K562 (cell line): ENCODE results near the gene H2BK1. TPM values are rescaled to one million over a fixed set of nuclear protein-coding genes. Genes with fewer than 3 reads are reported as not detected.
A peak's percentile ranks its signal among the peaks of the same experiment; 100 is the strongest.

Experiments
- ATAC-seq: fragments of 200-7000 bp; cut with Tn5 transposase; 3 replicates; pipeline ENCODE4 v1.9.1; 2020; ENCODE audit warnings: moderate library complexity
- BruUV-seq: library from RNA; stranded (reverse); fragments of 400-500 nt; replicated peaks from 2 replicates; lab custom pipeline; 2021; lab: Mats Ljungman, UMichigan
- CTCF ChIA-PET: fragments of 300-600 bp; formaldehyde crosslinking; extraction: SDS; loops from one replicate; lab custom pipeline; 2021; ENCODE audit warnings: low intra/inter-chr PET ratio; lab: Yijun Ruan, JAX
- POLR2A ChIA-PET: fragments of 300-600, 350-650 bp; sonication (Branson Sonifier 250); formaldehyde crosslinking; extraction: SDS; loops from one replicate; lab custom pipeline; 2021; ENCODE audit warnings: antibody characterized with exemption, inconsistent platforms; lab: Yijun Ruan, JAX
- DNase-seq, 4 experiments: peaks; one replicate each; pipeline versions ENCODE4 v3.0.0 to v3.0.0-alpha.2; 2011 to 2018; ENCODE audit warnings: low spot score in 3 of 4, mixed read lengths in 3 of 4; ENCODE audit errors: extremely low read depth in 1 of 4
- FAIRE-seq: peaks from 2 replicates; lab custom pipeline; 2011; peaks lifted over from hg19 to GRCh38; lab: Jason Lieb, UNC
- H2AFZ ChIP-seq: 2 replicates; pipeline ENCODE4 v1.6.0; 2011; ENCODE audit warnings: low read depth, low read length, control low read depth, inconsistent platforms
- H3K27ac ChIP-seq: fragments of 200-600 bp; 3 replicates; pipeline ENCODE4 v1.8.0; 2011; ENCODE audit warnings: low read depth, mild to moderate bottlenecking, control low read depth, inconsistent platforms, low read length, moderate library complexity, mixed read lengths; ENCODE audit errors: extremely low read depth
- H3K27me3 ChIP-seq, 2 experiments: fragments of 300-600 bp in 1 of 2; 2 replicates in 1 of 2; 3 replicates in 1 of 2; pipeline versions ENCODE4 v1.6.0 to v1.8.0; 2011; ENCODE audit warnings: inconsistent platforms in 2 of 2, low read length in 2 of 2, mild to moderate bottlenecking in 1 of 2, mixed read lengths in 1 of 2, moderate library complexity in 1 of 2; ENCODE audit not compliant: control insufficient read depth in 2 of 2, insufficient read depth in 2 of 2
- H3K36me3 ChIP-seq: fragments of 300-600 bp; 3 replicates; pipeline ENCODE4 v1.8.0; 2011; ENCODE audit warnings: mild to moderate bottlenecking, low read length, inconsistent platforms; ENCODE audit not compliant: control insufficient read depth, insufficient read depth
- H3K4me1 ChIP-seq, 2 experiments: fragments of 200-600 bp in 1 of 2; replicated peaks in 1 of 2; 2 replicates in 1 of 2; 3 replicates in 1 of 2; pipeline versions ENCODE4 v1.5.1 to v1.8.0; 2011; ENCODE audit warnings: inconsistent platforms in 2 of 2, low read length in 2 of 2, mild to moderate bottlenecking in 1 of 2, mixed read lengths in 1 of 2, moderate library complexity in 1 of 2; ENCODE audit not compliant: control insufficient read depth in 2 of 2, insufficient read depth in 2 of 2
- H3K4me2 ChIP-seq: 2 replicates; pipeline ENCODE4 v1.6.1; 2011; ENCODE audit warnings: low read length, control low read depth, inconsistent platforms, mixed read lengths; ENCODE audit not compliant: insufficient read depth
- H3K4me3 ChIP-seq: fragments of 200-600 bp; sonication (generic), shearing (Covaris generic); 2 replicates; pipeline ENCODE4 v1.5.1; 2016; ENCODE audit warnings: control low read depth, inconsistent platforms
- H3K79me2 ChIP-seq: fragments of 200-600 bp; 3 replicates; pipeline ENCODE4 v1.8.0; 2011; ENCODE audit warnings: low read length, inconsistent platforms; ENCODE audit not compliant: control insufficient read depth, insufficient read depth
- H3K9ac ChIP-seq, 2 experiments: 2 replicates each; pipeline versions ENCODE4 v1.6.0 to v1.6.1; 2011; ENCODE audit warnings: low read depth in 2 of 2, low read length in 2 of 2, control low read depth in 1 of 2, inconsistent platforms in 1 of 2, mild to moderate bottlenecking in 1 of 2, mixed read lengths in 1 of 2; ENCODE audit not compliant: insufficient read depth in 1 of 2
- H3K9me1 ChIP-seq: one replicate; pipeline ENCODE4 v1.6.0; 2011; ENCODE audit warnings: inconsistent platforms, mild to moderate bottlenecking, low read length, moderate library complexity; ENCODE audit not compliant: control insufficient read depth, insufficient read depth
- H3K9me3 ChIP-seq: replicated peaks from 2 replicates; pipeline ENCODE4 v1.5.1; 2011; ENCODE audit warnings: low read depth, low read length, inconsistent platforms; ENCODE audit not compliant: control insufficient read depth, insufficient read depth
- H4K20me1 ChIP-seq: replicated peaks from 2 replicates; pipeline ENCODE4 v1.6.1; 2011; ENCODE audit warnings: low read length, inconsistent platforms, mixed read lengths; ENCODE audit not compliant: control insufficient read depth, insufficient read depth
- NFYB ChIP-seq: IDR thresholded peaks from 2 replicates; pipeline ENCODE4 v1.6.1; 2011; ENCODE audit warnings: mild to moderate bottlenecking, moderate library complexity; ENCODE audit not compliant: insufficient read length; ENCODE audit errors: extremely low read depth
- RAD21 ChIP-seq, 2 experiments: fragments of 250-450 bp in 1 of 2; fragments of 450-650 bp in 1 of 2; sonication (Bioruptor Pico) in 1 of 2; formaldehyde crosslinking in 1 of 2; IDR thresholded peaks in 1 of 2; conservative IDR thresholded peaks in 1 of 2; 2 replicates each; pipeline versions ENCODE4 v1.4.0 to v1.8.0; 2020 to 2022; ENCODE audit warnings: mild to moderate bottlenecking in 2 of 2, moderate library complexity in 1 of 2
- SMC3 ChIP-seq: conservative IDR thresholded peaks from 2 replicates; pipeline ENCODE4 v1.6.1; 2011; ENCODE audit warnings: low read depth, low read length, improper control_type of control experiment; ENCODE audit not compliant: insufficient read depth
- SREBF1 ChIP-seq: fragments of 150-350 bp; IDR thresholded peaks from 2 replicates; pipeline ENCODE4 v1.6.1; 2014; ENCODE audit warnings: antibody characterized with exemption, low read depth, low read length, borderline replicate concordance
- ZNF431 ChIP-seq: sonication (generic); formaldehyde crosslinking; IDR thresholded peaks from 2 replicates; pipeline ENCODE4 v1.8.0; 2022; ENCODE audit warnings: mild to moderate bottlenecking, missing genetic modification reagents
- WGBS: fragments of 100-300 bp; shearing (Covaris generic); methylation state at CpG from one replicate; pipeline ENCODE4 v1.1.6; 2016; ENCODE audit warnings: low coverage, mixed read lengths; ENCODE audit not compliant: insufficient coverage; ENCODE audit errors: missing lambda C conversion rate; 5-methylcytosine and 5-hydroxymethylcytosine counted together
- in situ Hi-C: fragments of 300-500 bp; cut with MboI; formaldehyde crosslinking; loops from 4 replicates; pipeline ENCODE4 v1.15.0; 2018; ENCODE audit warnings: inconsistent platforms, mixed read lengths
- intact Hi-C: fragments of 100-400 bp; cut with micrococcal nuclease; formaldehyde crosslinking; loops from 2 replicates; pipeline ENCODE4 v1.14.2; 2022
- polyA plus RNA-seq, 8 experiments: library from polyadenylated mRNA; depleted of rRNA in 4 of 8; stranded (reverse) in 5 of 8; unstranded in 3 of 8; fragments of >200 nt; fragmentation: Nextera tagmentation in 2 of 8; fragmentation: Illumina TruSeq in 1 of 8; extraction: Ambion mirVana in 2 of 8; extraction: Trizol in 1 of 8; gene quantifications; 2 replicates each; pipeline versions ENCODE4 v1.2.1 to v1.2.3, GENCODE V29; 2011 to 2014; ENCODE audit warnings: inconsistent platforms in 1 of 8, missing spikeins in 1 of 8
- total RNA-seq, 7 experiments: library from RNA; depleted of rRNA in 6 of 7; stranded (reverse); fragments of >200 nt in 6 of 7; fragmentation: Illumina TruSeq in 2 of 7; extraction: Trizol in 2 of 7; gene quantifications; 2 replicates each; pipeline versions ENCODE4 v1.2.1 to v1.2.3, GENCODE V29; 2011 to 2021; ENCODE audit warnings: low replicate concordance in 1 of 7
- TF ChIP-seq, protein P1 (sequence below): fragments of 250-450 bp; sonication (Bioruptor Pico); IDR thresholded peaks from 2 replicates; pipeline ENCODE4 v1.8.0; 2022; ENCODE audit warnings: moderate library complexity, mild to moderate bottlenecking, inconsistent platforms
- TF ChIP-seq, protein P2 (sequence below): IDR thresholded peaks from 2 replicates; pipeline ENCODE4 v1.6.1; 2011; ENCODE audit warnings: borderline replicate concordance, low read depth, mild to moderate bottlenecking, moderate library complexity, low read length; ENCODE audit not compliant: insufficient read depth, poor library complexity, severe bottlenecking

The H2BK1 gene
- total and polyA plus RNA-seq, 9 of the 15 experiments (the other 6 are each of a cell fraction or from before 2014, with no cell fraction given) = not detected

DNA sequence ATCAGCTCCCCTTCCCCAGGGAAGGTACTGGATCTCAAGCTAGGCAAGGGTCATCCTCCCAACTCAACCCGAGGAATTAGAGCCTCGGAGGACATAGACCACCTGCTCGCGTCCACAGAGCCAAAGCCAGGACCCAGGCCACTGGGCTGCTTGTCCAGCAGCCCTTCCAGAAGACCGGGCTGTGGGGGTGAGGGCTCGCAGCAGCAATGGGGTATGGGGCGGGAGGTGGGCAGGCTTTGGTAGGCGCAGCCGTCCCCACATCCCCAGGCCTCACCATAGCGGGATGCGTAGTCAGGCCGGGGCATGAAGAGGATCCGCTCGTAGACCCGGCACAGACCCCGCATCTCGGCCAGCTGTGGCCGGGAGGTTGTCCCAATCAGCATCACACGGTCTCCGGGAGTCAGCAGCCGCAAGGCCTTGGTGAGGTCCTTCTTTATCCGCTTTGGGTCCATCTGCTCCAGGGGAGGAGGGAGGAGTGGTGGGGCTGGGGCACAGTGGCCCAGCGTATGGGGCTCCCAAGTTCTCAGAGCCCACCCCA is 18.2 kb downstream of the H2BK1 start:
- intact Hi-C loops = loop anchor here (5.0 kb wide), 1 partner anchor 50 kb away; no protein-coding TSS in a partner anchor
- in situ Hi-C loops = no loop called here
- H3K36me3 ChIP-seq = no peaks in the 10 kb centered on the region
- ChIA-PET CTCF (interaction anchor here (1.4 kb wide), 1 partner anchor 53 kb away, joined by 7 read pairs; no protein-coding TSS in a partner anchor), POLR2A (interaction anchor here (0.6 to 1.0 kb wide), 3 partner anchors 20 to 107 kb away, joined by 3 to 6 read pairs (median 3); no protein-coding TSS in a partner anchor)
- peaks cover 24% of the 10 kb centered on the region for H4K20me1 ChIP-seq
- DNase-seq = no peak
- peaks cover 75 to 86% of the 10 kb centered on the region in 2 experiments for H3K27me3 ChIP-seq
- no peak for FAIRE-seq
- TF ChIP-seq, protein P1, sequence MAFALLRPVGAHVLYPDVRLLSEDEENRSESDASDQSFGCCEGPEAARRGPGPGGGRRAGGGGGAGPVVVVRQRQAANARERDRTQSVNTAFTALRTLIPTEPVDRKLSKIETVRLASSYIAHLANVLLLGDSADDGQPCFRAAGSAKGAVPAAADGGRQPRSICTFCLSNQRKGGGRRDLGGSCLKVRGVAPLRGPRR (CRISPR knock-in tag) = no peak
- H3K9me1 ChIP-seq = no peaks in the 10 kb centered on the region
- no peak for ATAC-seq
- no peak overlapping the region; a peak in 1 of 4 replicates for H3K9ac ChIP-seq
- no peaks in the 10 kb centered on the region for H3K9me3 ChIP-seq
- H3K27ac ChIP-seq = no peak overlapping the region
- no peaks in the 10 kb centered on the region for H3K79me2 ChIP-seq
- BruUV-seq = no TSS peak
- no peak overlapping the region for H3K4me3 ChIP-seq
- WGBS = under 1% methylated on average over 22 of the region's 23 CpGs
- H3K4me1 ChIP-seq = peaks cover 0 to 11% of the 10 kb centered on the region in 2 experiments; a peak in 2 of 5 replicates
- no peak overlapping the region for H3K4me2 ChIP-seq
- H2AFZ ChIP-seq = no peak overlapping the region

GRCh38 chr7:151191544-151191943 is 18.7 kb downstream of the H2BK1 start:
- CTCF ChIA-PET = interaction anchor here (0.7 to 1.4 kb wide), 2 partner anchors 53 to 112 kb away, joined by 3 to 7 read pairs; no protein-coding TSS in a partner anchor
- H3K27ac ChIP-seq = no peak overlapping the region
- in situ Hi-C loops (no loop called here), intact Hi-C loops (loop anchor here (5.0 kb wide), 1 partner anchor 51 kb away; no protein-coding TSS in a partner anchor)
- DNase-seq (peak in 1 of 4 experiments; percentile 36), ATAC-seq (peak; percentile 66), FAIRE-seq (no peak)
- no peak overlapping the region for H3K4me3 ChIP-seq
- no peak overlapping the region for H3K4me2 ChIP-seq
- H3K79me2 ChIP-seq = no peaks in the 10 kb centered on the region
- no peaks in the 10 kb centered on the region for H3K9me1 ChIP-seq
- H3K9ac ChIP-seq = peak overlapping the region in 1 of 2 experiments; percentile 18; a peak in 1 of 4 replicates
- H3K27me3 ChIP-seq = peaks cover 75 to 86% of the 10 kb centered on the region in 2 experiments
- peaks cover 0 to 15% of the 10 kb centered on the region in 2 experiments; a peak in 2 of 5 replicates for H3K4me1 ChIP-seq
- no peak overlapping the region for H2AFZ ChIP-seq
- no TSS peak for BruUV-seq
- POLR2A ChIA-PET = interaction anchor here (0.6 to 1.0 kb wide), 4 partner anchors 14 to 106 kb away, joined by 3 to 6 read pairs (median 3); no protein-coding TSS in a partner anchor
- WGBS = 2% methylated on average over 12 of the region's 12 CpGs
- no peaks in the 10 kb centered on the region for H3K36me3 ChIP-seq
- H4K20me1 ChIP-seq = peaks cover 22% of the 10 kb centered on the region
- H3K9me3 ChIP-seq = no peaks in the 10 kb centered on the region
- peak in 1 of 2 experiments; percentile 23; a peak in 1 of 4 replicates for TF ChIP-seq RAD21 (CRISPR knock-in tag; conservative IDR thresholded peaks at IDR 0.05 in 1 of 2, IDR thresholded peaks at IDR 0.05 in 1 of 2)
- 0 out of 2 replicates have a peak, but pooled peaks have one; percentile 6 for TF ChIP-seq SMC3
- peak; percentile 20 for TF ChIP-seq NFYB
- no peak for TF ChIP-seq SREBF1
- no peak for TF ChIP-seq ZNF431
- TF ChIP-seq, protein P2, sequence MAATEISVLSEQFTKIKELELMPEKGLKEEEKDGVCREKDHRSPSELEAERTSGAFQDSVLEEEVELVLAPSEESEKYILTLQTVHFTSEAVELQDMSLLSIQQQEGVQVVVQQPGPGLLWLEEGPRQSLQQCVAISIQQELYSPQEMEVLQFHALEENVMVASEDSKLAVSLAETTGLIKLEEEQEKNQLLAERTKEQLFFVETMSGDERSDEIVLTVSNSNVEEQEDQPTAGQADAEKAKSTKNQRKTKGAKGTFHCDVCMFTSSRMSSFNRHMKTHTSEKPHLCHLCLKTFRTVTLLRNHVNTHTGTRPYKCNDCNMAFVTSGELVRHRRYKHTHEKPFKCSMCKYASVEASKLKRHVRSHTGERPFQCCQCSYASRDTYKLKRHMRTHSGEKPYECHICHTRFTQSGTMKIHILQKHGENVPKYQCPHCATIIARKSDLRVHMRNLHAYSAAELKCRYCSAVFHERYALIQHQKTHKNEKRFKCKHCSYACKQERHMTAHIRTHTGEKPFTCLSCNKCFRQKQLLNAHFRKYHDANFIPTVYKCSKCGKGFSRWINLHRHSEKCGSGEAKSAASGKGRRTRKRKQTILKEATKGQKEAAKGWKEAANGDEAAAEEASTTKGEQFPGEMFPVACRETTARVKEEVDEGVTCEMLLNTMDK = peak; percentile 19
